GM19193 (cell line): Measurements from ENCODE around the gene IGIP.

Source experiments
- POLR2A ChIP-seq: IDR thresholded peaks from 4 replicates; pipeline ENCODE4 v1.6.1; 2011; ENCODE audit not compliant: insufficient read depth, insufficient read length; ENCODE audit errors: extremely low read depth

IGIP gene

GRCh38 chr5:140125637-140126036, at the start of gene IGIP:
Gene IGIP, plus strand, starts transcription at chr5:140125937. Its CDS starts 2,540 bp downstream, at chr5:140128477.
- no peak for TF ChIP-seq POLR2A

- no peak for TF ChIP-seq POLR2A
Measured at GRCh38 chr5:140076142-140076541, 49.6 kb upstream of the IGIP start.

- TF ChIP-seq POLR2A, result no peak
Measured at GRCh38 chr5:140076788-140077187, 48.9 kb upstream of the IGIP start.

- no peak for TF ChIP-seq POLR2A
Measured at GRCh38 chr5:140083120-140083519, 42.6 kb upstream of the IGIP start.

DNA sequence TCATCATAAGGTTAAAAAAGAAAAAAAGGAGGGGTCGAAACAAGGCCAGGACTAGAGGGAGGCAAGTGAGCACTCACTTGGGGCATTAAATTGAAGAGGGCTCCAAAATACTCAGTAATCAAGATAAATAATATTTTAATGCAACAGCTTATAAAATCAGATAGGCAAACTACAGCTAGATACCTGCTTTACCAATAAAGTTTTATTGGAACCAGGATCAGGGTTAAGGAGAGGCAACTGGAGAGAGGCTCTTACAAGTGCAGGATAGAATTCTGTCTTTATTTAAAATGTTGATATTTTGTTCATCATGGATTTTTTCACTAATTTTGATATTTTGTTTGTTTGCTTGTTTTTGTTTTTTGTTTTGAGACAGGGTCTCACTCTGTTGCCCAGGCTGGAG, 42.1 kb upstream of the IGIP start:
- TF ChIP-seq POLR2A, result no peak

GRCh38 chr5:140084541-140084940, 41.2 kb upstream of the IGIP start:
- no peak for TF ChIP-seq POLR2A

GRCh38 chr5:140090251-140090650, 35.5 kb upstream of the IGIP start:
- TF ChIP-seq POLR2A, result no peak

DNA sequence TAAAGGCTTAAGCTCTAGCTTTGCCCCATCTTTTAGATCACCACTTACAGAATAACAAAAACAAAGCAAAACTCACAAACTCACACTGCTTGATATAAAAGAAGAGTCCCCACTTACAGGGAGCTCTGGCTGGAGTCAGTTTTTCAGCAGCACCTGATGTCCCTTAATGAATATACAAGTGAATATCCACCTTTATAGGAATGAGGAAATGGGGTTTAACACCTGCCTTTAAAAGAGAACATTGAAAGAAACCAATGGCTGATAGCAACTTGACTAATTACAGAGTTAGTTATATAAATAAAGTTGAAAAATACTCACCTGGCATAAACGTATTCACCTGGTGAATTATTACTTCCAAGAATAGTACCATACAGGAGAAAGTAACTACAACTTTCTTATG, 32.6 kb upstream of the IGIP start:
- no peak for TF ChIP-seq POLR2A

DNA sequence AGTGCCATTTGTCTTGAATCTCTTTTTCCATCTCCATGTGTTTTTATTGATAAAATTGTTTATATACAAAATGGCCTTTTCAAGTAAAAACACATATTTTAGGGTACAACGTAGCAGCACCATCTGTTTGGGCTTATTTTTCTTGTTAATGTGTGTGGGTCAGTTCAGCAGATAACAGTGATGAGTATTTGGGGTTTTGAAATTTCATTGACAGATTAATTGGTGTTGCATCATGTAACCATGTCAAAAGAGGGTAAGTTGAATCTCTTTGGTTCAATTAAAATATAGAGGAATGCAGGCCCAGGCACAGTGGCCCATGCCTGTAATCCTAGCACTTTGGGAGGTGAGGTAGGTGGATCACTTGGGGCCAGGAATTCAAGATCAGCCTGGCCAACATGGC, 31.9 kb upstream of the IGIP start:
- no peak for TF ChIP-seq POLR2A

GRCh38 chr5:140094889-140095288, 30.8 kb upstream of the IGIP start:
- TF ChIP-seq POLR2A, result no peak

DNA sequence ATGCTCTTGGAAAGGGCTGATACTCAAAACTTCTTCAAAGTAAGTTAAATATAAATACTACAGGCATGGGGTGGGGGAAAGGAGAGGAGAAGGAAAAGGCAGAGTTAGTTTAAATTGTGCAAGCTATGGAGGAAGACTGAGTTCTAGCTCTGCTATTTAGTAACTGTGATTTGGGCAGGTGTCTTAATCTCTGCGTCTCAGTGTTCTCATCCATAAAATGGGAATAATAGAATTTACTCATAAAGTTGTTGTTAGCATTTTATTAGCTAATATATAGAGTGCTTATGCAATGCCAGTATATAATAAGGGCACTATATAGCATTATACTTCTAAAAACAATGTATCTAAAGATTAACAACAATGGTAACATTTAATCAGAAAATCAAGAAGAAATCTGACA, 24.6 kb upstream of the IGIP start:
- no peak for TF ChIP-seq POLR2A

GRCh38 chr5:140103154-140103553, 22.6 kb upstream of the IGIP start:
- TF ChIP-seq POLR2A, result no peak

DNA sequence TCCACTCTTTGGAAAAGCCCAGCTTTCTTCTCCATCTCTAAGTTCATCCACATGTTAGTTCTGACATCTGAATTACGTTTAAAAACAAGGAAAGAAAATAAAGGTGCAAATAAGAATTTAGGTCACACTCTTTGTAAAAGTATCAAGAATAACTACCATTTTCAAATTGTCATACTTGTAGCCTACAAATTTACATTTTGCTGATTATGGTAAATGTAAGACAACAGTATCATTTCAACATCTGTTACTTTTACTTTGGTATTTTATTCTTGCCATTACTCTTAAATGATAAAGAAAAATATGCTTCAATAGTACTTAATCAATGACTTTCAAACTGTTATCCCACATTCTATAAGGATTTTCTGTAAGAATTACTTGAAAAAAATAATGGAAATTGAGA, 21.6 kb upstream of the IGIP start:
- TF ChIP-seq POLR2A, result no peak

- no peak for TF ChIP-seq POLR2A
Measured at GRCh38 chr5:140106101-140106500, 19.6 kb upstream of the IGIP start.

GRCh38 chr5:140106805-140107311, 18.9 kb upstream of the IGIP start:
- no peak for TF ChIP-seq POLR2A

DNA sequence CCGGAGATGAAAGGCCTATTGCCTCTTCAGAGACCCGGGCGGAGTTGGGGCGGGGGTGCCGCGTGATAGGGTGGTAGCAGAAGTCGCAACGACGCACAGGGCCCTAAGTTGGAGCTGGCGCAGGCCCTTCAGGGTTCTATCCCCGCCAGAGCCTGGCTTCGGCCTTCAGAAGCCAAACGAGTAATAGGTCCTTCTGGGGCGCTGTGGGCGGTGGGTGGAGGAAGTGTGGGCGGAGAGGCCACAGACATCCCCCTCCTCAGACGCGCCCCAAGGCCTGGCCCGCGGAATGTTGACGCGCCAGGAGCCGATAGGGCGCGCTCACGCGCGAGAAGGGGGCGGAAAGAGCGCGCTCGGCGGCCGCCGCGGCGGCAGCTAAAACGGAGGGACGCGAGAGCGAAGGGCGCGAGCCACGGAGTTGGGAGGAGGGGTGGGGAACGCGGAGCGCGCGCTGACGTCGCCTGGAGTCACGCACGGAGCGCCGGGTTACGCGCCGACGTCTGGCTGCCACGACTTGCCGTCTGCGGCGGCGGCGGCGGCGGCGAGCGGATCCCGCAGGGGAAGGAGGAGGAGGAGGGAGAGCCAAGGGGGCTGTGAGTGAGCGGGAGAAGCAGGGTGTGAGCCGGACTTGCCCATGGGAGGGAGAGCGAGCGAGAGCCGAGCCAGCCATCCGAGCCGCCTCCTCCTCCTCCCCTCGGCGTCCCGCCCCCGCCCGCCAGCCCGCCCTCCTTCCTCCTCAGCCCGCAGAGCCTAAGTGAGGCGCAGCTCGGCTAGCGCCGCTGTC, 18.2 kb upstream of the IGIP start:
- TF ChIP-seq POLR2A, result peak; percentile 87
